NCI-H1436 (cell line): ENCODE data around the gene KIF26B.
"Not testable (repeated sequence)": the region's sequence is repeated elsewhere in the genome, so short reads cannot be mapped to it uniquely, and the experiment has no call there.

Experiments
- DNase-seq: peaks from one replicate; lab custom pipeline; 2025; lab: John Stamatoyannopoulos, UW

Gene KIF26B

DNA sequence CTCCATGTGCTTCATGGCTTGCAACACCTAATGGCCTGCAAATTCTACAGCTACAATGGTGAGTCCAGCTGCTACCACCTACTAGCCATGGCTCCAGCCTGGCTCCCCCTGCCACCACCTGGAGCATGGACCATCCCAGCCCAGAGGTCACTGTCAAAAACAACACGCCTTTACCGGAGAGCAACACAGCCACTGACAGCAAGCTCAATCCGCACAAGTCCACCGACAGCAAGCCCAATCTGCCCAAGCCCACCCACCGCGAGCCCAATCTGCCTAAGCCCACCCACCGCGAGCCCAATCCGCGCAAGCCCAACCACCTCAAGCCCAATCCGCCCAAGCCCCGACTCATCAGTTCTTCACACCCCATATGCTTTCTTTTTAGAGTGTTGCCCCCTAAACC lies 128.2 kb downstream of the KIF26B start:
- DNase-seq, result no peak

DNA sequence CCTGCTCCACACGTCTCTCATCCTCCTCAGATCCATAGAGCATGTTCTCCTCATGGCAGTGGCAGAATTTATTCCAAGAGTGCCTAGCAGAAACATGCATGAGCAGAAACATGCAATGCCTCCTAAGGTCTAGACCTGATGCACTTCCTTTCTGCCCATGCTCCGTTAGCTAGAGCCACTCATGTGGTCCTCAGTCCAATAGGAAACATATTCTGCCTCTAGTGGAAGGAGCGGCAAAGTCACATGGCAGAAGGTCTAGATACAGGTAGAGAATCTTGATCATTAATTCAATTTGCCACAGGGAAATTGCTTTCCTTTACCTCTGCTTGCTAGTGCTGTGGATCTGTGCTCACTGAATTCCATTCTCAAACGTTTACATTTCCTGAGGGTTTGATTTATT lies 130.4 kb downstream of the KIF26B start:
- no peak for DNase-seq

- no peak for DNase-seq
Measured at GRCh38 chr1:245288796-245289195, 134.0 kb downstream of the KIF26B start.

GRCh38 chr1:245290836-245291235 lies 136.1 kb downstream of the KIF26B start:
- no peak for DNase-seq

DNA sequence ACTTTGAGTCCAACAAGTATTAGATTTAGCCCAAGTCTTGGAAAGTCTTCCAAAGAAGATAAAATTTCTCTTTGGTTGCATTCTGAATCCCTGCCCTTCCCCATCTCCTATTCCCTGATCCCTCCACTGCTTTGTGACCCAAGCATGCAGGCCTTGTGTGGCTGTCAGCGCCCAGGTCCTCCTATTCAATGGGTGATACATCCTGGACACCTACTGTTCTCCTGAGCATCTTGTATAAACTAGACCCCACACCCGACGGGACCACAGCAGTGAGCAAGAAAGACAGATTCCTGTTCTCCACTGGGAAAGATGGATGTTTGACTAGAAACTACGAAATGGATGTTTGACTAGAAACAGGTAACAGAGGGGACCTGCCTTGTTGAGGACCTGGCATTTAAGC lies 136.6 kb downstream of the KIF26B start:
- no peak for DNase-seq

DNA sequence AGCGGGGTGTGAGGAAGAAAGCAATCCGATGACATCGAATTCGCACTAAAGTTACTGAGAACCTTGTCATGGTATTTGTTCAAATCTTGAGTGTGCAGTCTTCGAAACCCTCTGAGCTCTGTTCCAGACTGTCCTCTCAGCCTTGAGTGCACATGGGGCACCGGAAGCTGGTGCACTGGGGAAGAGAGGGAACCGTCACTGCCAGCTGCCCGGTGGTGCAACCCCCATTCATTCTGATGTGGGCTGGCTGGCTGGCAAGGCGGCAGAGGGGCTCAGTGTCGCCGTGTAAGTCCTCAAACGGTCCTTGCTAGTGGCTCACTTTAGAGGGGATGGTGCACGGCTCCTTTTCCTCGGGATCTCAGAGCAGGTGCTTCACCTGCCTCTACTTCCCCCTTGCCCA lies 137.4 kb downstream of the KIF26B start:
- DNase-seq, result no peak

- no peak for DNase-seq
Measured at GRCh38 chr1:245292553-245292952, 137.8 kb downstream of the KIF26B start.

DNA sequence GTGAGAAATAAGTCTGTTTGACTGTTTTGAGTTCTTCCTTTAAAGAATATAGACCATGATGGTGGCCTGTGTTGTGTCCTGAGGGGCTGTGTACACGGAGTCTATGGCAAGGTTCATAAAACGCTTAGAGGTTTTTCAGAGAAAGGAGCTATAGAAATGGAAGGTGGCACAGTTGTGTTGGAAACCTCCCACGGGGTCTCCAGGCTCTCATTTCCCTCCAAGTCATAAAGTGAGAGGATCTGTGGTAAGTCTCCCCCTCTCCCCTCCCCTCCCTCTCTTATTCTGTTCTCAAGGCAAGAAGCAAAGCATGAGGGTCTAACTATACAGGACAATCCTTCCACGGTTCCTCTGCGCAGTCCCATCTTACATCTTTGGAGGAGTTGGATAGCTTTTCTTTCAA lies 139.2 kb downstream of the KIF26B start:
- DNase-seq, result no peak

DNA sequence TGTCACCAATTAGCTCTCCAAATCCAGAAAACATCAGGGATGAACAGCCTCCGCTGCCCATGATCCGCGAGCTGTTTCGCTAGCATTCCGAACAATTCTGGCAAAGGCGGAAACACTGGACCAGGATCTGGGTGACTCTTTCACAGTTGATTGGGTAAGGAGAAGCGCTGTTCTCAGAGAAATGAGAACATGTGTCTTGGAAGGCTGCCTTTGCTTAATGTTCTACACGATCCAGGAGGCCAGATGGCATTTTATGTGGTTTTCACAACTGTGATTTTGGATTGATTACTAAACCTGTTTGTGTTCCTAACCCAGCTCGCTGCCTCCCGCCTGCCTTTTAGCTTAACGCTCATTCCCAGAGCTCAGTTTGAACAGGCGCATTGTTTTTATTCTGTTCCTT lies 144.0 kb downstream of the KIF26B start:
- no peak for DNase-seq

GRCh38 chr1:245301162-245301580 lies 146.4 kb downstream of the KIF26B start:
- DNase-seq, result no peak

DNA sequence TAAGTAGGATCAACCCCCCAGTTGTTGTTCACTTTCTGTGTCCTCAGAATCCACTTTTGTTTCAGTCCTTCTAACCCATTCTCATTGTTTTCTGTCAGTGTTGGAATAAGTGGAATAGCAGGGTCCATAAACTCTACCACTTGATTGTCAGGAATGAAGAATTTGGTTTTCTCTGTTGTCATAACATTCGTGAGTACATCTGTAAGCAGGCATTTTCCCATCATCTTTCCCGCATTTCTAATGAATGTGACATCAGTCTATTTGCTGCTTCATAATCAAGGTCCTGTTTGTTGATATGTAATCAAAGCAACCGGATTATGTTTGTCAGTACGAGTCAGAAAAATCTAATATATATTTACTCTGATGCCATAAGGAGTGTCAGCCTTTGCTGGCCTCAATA lies 147.1 kb downstream of the KIF26B start:
- no peak for DNase-seq

DNA sequence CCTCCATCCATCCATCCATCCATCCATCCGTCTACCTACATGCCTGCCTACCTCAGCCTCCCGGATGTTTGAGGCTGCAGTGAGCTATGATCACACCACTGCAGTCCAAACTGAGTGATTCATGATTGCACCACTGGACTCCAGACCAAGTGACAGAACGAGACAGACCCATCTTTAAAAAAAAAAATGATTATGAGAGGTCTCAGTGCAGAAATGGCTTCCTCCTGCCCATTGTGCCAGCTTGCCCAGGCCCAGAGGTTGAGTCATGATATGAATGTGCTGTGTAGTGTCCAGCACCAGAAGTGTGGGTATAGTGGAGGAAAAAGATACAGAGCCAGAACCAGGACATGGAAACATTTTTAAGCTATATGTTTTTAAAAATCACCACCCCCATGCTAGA lies 149.9 kb downstream of the KIF26B start:
- DNase-seq, result no peak

GRCh38 chr1:245306020-245306419 lies 151.2 kb downstream of the KIF26B start:
- DNase-seq, result no peak

DNA sequence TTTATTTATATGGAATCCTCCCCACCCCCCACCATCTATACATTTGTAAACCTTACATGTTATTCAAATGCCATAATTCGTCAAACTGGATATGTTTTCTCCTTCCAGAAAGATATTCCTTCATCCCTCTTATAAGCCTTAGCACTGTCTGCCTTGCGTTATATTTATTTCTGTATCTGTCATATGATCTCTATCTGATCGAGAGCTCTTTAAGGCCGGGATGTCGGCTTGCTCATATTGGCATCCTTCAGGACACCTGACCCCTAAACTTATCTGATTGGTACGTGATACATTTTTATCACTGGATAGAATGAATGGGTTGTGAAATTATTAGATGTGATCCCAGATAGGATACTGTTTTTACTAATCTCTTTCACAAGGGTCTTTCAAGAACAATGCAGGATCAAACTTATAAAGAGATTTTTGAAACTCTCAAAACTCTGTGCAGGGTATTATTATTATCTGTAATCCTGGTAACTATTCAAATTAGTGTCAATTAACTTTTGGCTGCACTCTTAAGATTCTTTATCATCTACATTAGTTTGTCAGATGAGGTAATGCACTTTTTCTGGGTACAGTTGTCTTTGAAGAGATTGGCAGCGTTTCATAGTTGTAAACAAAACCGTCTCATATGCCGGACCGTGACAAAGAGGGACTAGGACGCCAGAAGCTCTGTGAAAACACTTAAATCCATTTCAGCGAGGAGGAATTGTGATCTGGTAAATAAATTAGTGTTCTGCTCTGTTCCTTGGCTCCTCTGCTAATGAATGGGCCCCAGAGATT lies 152.0 kb downstream of the KIF26B start:
- DNase-seq, result peak; percentile 19

- DNase-seq, result no peak
Measured at GRCh38 chr1:245310571-245311531, 156.1 kb downstream of the KIF26B start.

DNA sequence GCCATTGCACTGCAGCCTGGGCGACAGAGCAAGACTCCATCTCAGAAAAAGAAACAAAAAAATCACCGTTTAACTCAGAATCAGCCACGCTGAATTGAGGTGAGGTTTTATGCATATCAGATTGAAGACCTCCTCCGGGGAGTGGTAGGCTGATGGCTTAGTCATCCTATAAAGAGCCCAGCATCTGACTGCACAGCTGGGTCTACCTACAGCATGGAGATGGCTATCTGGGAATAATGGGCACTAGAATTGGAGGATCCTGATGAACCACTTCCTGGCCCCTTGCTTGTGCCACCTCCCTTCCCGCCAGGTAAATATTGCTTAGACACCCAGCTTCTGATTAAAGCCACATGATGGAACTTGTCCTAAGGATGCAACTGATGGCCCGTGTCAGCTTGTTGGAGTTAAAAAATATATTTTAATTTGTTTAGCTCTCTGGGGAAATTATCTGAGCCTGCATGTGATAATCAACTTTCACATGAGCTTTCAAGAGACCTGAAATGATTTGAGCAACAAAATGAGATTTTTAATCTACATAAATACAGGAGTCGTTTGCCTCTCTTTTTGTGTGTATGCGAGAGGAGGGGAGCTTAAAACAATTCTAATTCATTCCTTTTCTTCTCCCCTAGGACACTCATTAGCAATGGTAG lies 157.2 kb downstream of the KIF26B start:
- no peak for DNase-seq

- no peak for DNase-seq
Measured at GRCh38 chr1:245313576-245313975, 158.8 kb downstream of the KIF26B start.

DNA sequence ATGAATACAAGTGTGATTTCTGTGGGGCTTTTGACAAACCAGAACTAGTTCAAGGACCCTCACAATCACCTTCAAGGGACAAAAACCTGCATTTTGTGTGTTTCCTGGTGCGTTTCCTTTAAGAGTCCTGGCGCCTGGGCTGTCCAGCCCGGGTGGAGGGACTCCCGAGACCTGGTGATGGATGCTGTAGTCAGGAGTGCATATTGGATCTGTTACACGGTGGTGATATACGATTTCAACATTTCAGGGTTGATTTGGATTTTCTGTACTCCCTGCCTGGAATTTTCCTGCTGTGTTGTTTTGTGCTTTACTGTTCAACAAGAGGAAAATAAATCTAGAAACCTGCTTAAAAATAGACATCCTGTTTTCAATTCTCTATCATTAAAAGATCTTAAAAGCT lies 162.0 kb downstream of the KIF26B start:
- DNase-seq, result no peak

DNA sequence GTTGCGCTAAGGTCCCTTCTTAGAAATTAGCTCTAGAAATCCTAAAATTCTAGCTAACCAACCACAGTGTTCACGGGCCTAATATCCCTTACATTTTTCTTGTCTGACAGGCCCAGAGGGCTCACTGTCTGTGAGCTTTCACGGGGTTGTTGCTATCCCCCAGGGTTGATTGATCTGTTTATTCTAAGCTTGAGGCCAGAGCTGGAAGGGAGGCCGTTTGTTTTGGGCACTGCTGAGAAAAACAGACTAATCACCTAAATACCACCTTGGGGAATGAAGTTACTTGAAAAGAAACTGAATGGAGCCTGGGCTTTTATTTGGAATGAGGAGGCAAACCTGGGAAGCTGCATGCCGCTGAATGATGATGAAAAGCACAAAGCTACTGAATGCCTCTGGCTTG lies 162.4 kb downstream of the KIF26B start:
- no peak for DNase-seq

GRCh38 chr1:245319094-245319493 lies 164.3 kb downstream of the KIF26B start:
- no peak for DNase-seq

DNA sequence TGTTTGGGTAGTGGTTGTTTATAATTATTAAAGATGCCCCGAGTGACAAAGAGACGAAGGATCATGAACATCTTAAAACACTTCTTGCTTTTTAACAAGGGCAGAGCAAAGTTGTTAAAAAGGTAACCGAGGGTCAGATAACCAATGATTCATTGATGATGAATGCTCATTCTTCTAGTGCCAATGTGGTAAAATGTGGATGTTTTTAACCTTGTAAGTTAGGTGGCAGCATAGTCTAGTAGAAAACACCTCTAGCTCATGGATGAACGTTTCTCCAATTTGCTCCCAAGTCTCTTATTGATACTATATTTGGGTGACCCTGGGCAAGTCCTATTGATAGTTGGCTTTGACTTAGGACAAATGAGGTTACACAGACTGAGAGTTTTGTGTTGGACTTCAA lies 167.9 kb downstream of the KIF26B start:
- no peak for DNase-seq

DNA sequence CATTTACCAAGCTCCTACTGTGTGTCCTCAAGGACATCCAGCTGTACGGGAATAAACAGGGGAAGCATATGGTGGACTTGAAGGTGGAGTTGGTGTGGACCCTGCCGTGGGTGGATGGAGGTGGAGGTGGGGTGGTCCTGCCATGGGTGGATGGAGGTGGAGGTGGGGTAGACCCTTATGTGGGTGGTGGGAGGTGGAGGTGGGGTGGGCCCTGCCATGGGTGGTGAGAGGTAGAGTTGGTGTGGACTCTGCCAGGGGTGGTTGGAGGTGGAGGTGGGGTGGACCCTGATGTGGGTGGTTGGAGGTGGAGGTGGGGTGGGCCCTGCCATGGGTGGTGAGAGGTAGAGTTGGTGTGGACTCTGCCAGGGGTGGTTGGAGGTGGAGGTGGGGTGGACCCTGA lies 169.0 kb downstream of the KIF26B start:
- DNase-seq, result not testable (repeated sequence)
